K562 (cell line): Measurements from ENCODE around the gene COL5A3. TPM values are rescaled to one million over a fixed set of nuclear protein-coding genes. Genes with fewer than 3 reads are reported as not detected.

Source experiments
- ATAC-seq: fragments of 200-7000 bp; cut with Tn5 transposase; 3 replicates; pipeline ENCODE4 v1.9.1; 2020; ENCODE audit warnings: moderate library complexity
- BruUV-seq: library from RNA; stranded (reverse); fragments of 400-500 nt; replicated peaks from 2 replicates; lab custom pipeline; 2021; lab: Mats Ljungman, UMichigan
- CTCF ChIA-PET: fragments of 300-600 bp; formaldehyde crosslinking; extraction: SDS; loops from one replicate; lab custom pipeline; 2021; ENCODE audit warnings: low intra/inter-chr PET ratio; lab: Yijun Ruan, JAX
- POLR2A ChIA-PET: fragments of 300-600, 350-650 bp; sonication (Branson Sonifier 250); formaldehyde crosslinking; extraction: SDS; loops from one replicate; lab custom pipeline; 2021; ENCODE audit warnings: antibody characterized with exemption, inconsistent platforms; lab: Yijun Ruan, JAX
- DNase-seq, 4 experiments: peaks; one replicate each; pipeline versions ENCODE4 v3.0.0 to v3.0.0-alpha.2; 2011 to 2018; ENCODE audit warnings: low spot score in 3 of 4, mixed read lengths in 3 of 4; ENCODE audit errors: extremely low read depth in 1 of 4
- FAIRE-seq: peaks from 2 replicates; lab custom pipeline; 2011; peaks lifted over from hg19 to GRCh38; lab: Jason Lieb, UNC
- H2AFZ ChIP-seq: 2 replicates; pipeline ENCODE4 v1.6.0; 2011; ENCODE audit warnings: low read depth, low read length, control low read depth, inconsistent platforms
- H3K27ac ChIP-seq: fragments of 200-600 bp; 3 replicates; pipeline ENCODE4 v1.8.0; 2011; ENCODE audit warnings: low read depth, mild to moderate bottlenecking, control low read depth, inconsistent platforms, low read length, moderate library complexity, mixed read lengths; ENCODE audit errors: extremely low read depth
- H3K27me3 ChIP-seq, 2 experiments: fragments of 300-600 bp in 1 of 2; 2 replicates in 1 of 2; 3 replicates in 1 of 2; pipeline versions ENCODE4 v1.6.0 to v1.8.0; 2011; ENCODE audit warnings: inconsistent platforms in 2 of 2, low read length in 2 of 2, mild to moderate bottlenecking in 1 of 2, mixed read lengths in 1 of 2, moderate library complexity in 1 of 2; ENCODE audit not compliant: control insufficient read depth in 2 of 2, insufficient read depth in 2 of 2
- H3K36me3 ChIP-seq: fragments of 300-600 bp; 3 replicates; pipeline ENCODE4 v1.8.0; 2011; ENCODE audit warnings: mild to moderate bottlenecking, low read length, inconsistent platforms; ENCODE audit not compliant: control insufficient read depth, insufficient read depth
- H3K4me1 ChIP-seq, 2 experiments: fragments of 200-600 bp in 1 of 2; replicated peaks in 1 of 2; 2 replicates in 1 of 2; 3 replicates in 1 of 2; pipeline versions ENCODE4 v1.5.1 to v1.8.0; 2011; ENCODE audit warnings: inconsistent platforms in 2 of 2, low read length in 2 of 2, mild to moderate bottlenecking in 1 of 2, mixed read lengths in 1 of 2, moderate library complexity in 1 of 2; ENCODE audit not compliant: control insufficient read depth in 2 of 2, insufficient read depth in 2 of 2
- H3K4me2 ChIP-seq: 2 replicates; pipeline ENCODE4 v1.6.1; 2011; ENCODE audit warnings: low read length, control low read depth, inconsistent platforms, mixed read lengths; ENCODE audit not compliant: insufficient read depth
- H3K4me3 ChIP-seq: fragments of 200-600 bp; sonication (generic), shearing (Covaris generic); 2 replicates; pipeline ENCODE4 v1.5.1; 2016; ENCODE audit warnings: control low read depth, inconsistent platforms
- H3K79me2 ChIP-seq: fragments of 200-600 bp; 3 replicates; pipeline ENCODE4 v1.8.0; 2011; ENCODE audit warnings: low read length, inconsistent platforms; ENCODE audit not compliant: control insufficient read depth, insufficient read depth
- H3K9ac ChIP-seq, 2 experiments: 2 replicates each; pipeline versions ENCODE4 v1.6.0 to v1.6.1; 2011; ENCODE audit warnings: low read depth in 2 of 2, low read length in 2 of 2, control low read depth in 1 of 2, inconsistent platforms in 1 of 2, mild to moderate bottlenecking in 1 of 2, mixed read lengths in 1 of 2; ENCODE audit not compliant: insufficient read depth in 1 of 2
- H3K9me1 ChIP-seq: one replicate; pipeline ENCODE4 v1.6.0; 2011; ENCODE audit warnings: inconsistent platforms, mild to moderate bottlenecking, low read length, moderate library complexity; ENCODE audit not compliant: control insufficient read depth, insufficient read depth
- H3K9me3 ChIP-seq: replicated peaks from 2 replicates; pipeline ENCODE4 v1.5.1; 2011; ENCODE audit warnings: low read depth, low read length, inconsistent platforms; ENCODE audit not compliant: control insufficient read depth, insufficient read depth
- H4K20me1 ChIP-seq: replicated peaks from 2 replicates; pipeline ENCODE4 v1.6.1; 2011; ENCODE audit warnings: low read length, inconsistent platforms, mixed read lengths; ENCODE audit not compliant: control insufficient read depth, insufficient read depth
- BRD9 ChIP-seq: fragments of 450-650 bp; IDR thresholded peaks from 2 replicates; pipeline ENCODE4 v1.6.1; 2018; ENCODE audit warnings: low read depth; ENCODE audit not compliant: partially characterized antibody
- ESRRA ChIP-seq: fragments of 450-650 bp; IDR thresholded peaks from 2 replicates; pipeline ENCODE4 v1.6.1; 2014; ENCODE audit warnings: low read depth, mild to moderate bottlenecking, moderate library complexity, borderline replicate concordance
- HNRNPH1 ChIP-seq: fragments of 200-400 bp; formaldehyde crosslinking; optimal IDR thresholded peaks from 2 replicates; pipeline ENCODE3; 2017; ENCODE audit warnings: low read depth, mild to moderate bottlenecking, low read length, moderate library complexity
- MYBL2 ChIP-seq, 2 experiments: fragments of 450-650 bp in 1 of 2; sonication (generic) in 1 of 2; formaldehyde crosslinking in 1 of 2; IDR thresholded peaks; 2 replicates each; pipeline versions ENCODE4 v1.6.1 to v1.8.1; 2017 to 2022; ENCODE audit warnings: borderline replicate concordance in 1 of 2, inconsistent platforms in 1 of 2, low read depth in 1 of 2, mild to moderate bottlenecking in 1 of 2, missing genetic modification reagents in 1 of 2, moderate library complexity in 1 of 2
- RFX7 ChIP-seq: fragments of 250-450 bp; sonication (Bioruptor Pico); IDR thresholded peaks from 2 replicates; pipeline ENCODE4 v1.5.1; 2021; ENCODE audit warnings: mild to moderate bottlenecking
- SMARCB1 ChIP-seq: IDR thresholded peaks from 2 replicates; pipeline ENCODE4 v1.6.1; 2011; ENCODE audit warnings: improper control_type of control experiment, low read depth; ENCODE audit not compliant: insufficient read length
- TRIM24 ChIP-seq, 2 experiments: fragments of 450-650 bp; IDR thresholded peaks; 2 replicates each; pipeline ENCODE4 v1.6.1; 2016
- ZNF408 ChIP-seq: fragments of 250-450 bp; sonication (Bioruptor Pico); IDR thresholded peaks from 2 replicates; pipeline ENCODE4 v1.4.0; 2020; ENCODE audit warnings: low read depth, mild to moderate bottlenecking, moderate library complexity
- ZNF444 ChIP-seq: fragments of 250-450 bp; sonication (Bioruptor Pico); IDR thresholded peaks from 2 replicates; pipeline ENCODE4 v1.4.0; 2020; ENCODE audit warnings: mild to moderate bottlenecking, moderate library complexity
- WGBS: fragments of 100-300 bp; shearing (Covaris generic); methylation state at CpG from one replicate; pipeline ENCODE4 v1.1.6; 2016; ENCODE audit warnings: low coverage, mixed read lengths; ENCODE audit not compliant: insufficient coverage; ENCODE audit errors: missing lambda C conversion rate; 5-methylcytosine and 5-hydroxymethylcytosine counted together
- in situ Hi-C: fragments of 300-500 bp; cut with MboI; formaldehyde crosslinking; loops from 4 replicates; pipeline ENCODE4 v1.15.0; 2018; ENCODE audit warnings: inconsistent platforms, mixed read lengths
- intact Hi-C: fragments of 100-400 bp; cut with micrococcal nuclease; formaldehyde crosslinking; loops from 2 replicates; pipeline ENCODE4 v1.14.2; 2022
- polyA plus RNA-seq, 8 experiments: library from polyadenylated mRNA; depleted of rRNA in 4 of 8; stranded (reverse) in 5 of 8; unstranded in 3 of 8; fragments of >200 nt; fragmentation: Nextera tagmentation in 2 of 8; fragmentation: Illumina TruSeq in 1 of 8; extraction: Ambion mirVana in 2 of 8; extraction: Trizol in 1 of 8; gene quantifications; 2 replicates each; pipeline versions ENCODE4 v1.2.1 to v1.2.3, GENCODE V29; 2011 to 2014; ENCODE audit warnings: inconsistent platforms in 1 of 8, missing spikeins in 1 of 8
- total RNA-seq, 7 experiments: library from RNA; depleted of rRNA in 6 of 7; stranded (reverse); fragments of >200 nt in 6 of 7; fragmentation: Illumina TruSeq in 2 of 7; extraction: Trizol in 2 of 7; gene quantifications; 2 replicates each; pipeline versions ENCODE4 v1.2.1 to v1.2.3, GENCODE V29; 2011 to 2021; ENCODE audit warnings: low replicate concordance in 1 of 7
- TF ChIP-seq, protein P1 (sequence below): fragments of 450-650 bp; formaldehyde crosslinking; IDR thresholded peaks from 2 replicates; pipeline ENCODE4 v1.4.0; 2022; ENCODE audit warnings: missing genetic modification characterization

Gene COL5A3
- total and polyA plus RNA-seq, 9 of the 15 experiments (the other 6 are each of a cell fraction or from before 2014, with no cell fraction given): 0.01 to 0.02 TPM; not detected in 7

DNA sequence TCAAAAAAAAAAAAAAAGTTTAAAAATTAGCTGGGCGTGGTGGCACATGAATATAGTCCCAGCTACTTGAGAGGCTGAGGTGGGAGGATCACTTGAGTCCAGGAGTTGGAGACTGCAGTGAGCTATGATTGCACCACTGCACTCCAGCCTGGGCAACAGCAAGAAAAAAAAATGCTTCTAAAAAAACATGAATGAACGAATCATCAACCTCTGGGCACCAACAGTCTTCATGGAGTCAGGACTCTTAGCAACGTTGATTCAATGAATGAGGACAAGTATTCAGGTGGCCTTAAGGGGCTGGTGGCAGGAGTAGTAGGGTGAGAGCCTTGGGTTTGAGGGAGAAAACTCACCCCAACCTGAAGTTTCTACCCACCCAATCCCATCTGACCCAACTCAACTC, 53.3 kb downstream of the COL5A3 start:
- no peak for FAIRE-seq
- POLR2A ChIA-PET: interaction anchor here (0.7 kb wide), 1 partner anchor 59 kb away, joined by 3 read pairs; no protein-coding TSS in a partner anchor

More for the DNA sequence above, 53.3 kb downstream of the COL5A3 start:
- Histone ChIP-seq H2AFZ (no peak overlapping the region), H3K27ac (no peak overlapping the region), H3K79me2 (no peaks in the 10 kb centered on the region), H4K20me1 (no peaks in the 10 kb centered on the region), H3K9ac (no peak overlapping the region), H3K36me3 (no peaks in the 10 kb centered on the region), H3K4me3 (no peak overlapping the region), H3K9me1 (no peaks in the 10 kb centered on the region), H3K9me3 (no peaks in the 10 kb centered on the region), H3K4me1 (no peaks in the 10 kb centered on the region; a peak in 1 of 5 replicates), H3K4me2 (no peak overlapping the region), H3K27me3 (peaks cover 5 to 33% of the 10 kb centered on the region in 2 experiments)
- 2% methylated on average over 3 of the region's 3 CpGs for WGBS
- no TSS peak for BruUV-seq
- TF ChIP-seq SMARCB1: no peak
- TF ChIP-seq ZNF408 (CRISPR knock-in tag): no peak
- no peak for TF ChIP-seq HNRNPH1
- TF ChIP-seq, protein P1, sequence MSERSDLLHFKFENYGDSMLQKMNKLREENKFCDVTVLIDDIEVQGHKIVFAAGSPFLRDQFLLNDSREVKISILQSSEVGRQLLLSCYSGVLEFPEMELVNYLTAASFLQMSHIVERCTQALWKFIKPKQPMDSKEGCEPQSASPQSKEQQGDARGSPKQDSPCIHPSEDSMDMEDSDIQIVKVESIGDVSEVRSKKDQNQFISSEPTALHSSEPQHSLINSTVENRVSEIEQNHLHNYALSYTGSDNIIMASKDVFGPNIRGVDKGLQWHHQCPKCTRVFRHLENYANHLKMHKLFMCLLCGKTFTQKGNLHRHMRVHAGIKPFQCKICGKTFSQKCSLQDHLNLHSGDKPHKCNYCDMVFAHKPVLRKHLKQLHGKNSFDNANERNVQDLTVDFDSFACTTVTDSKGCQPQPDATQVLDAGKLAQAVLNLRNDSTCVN (CRISPR knock-in tag): no peak
- no peak for TF ChIP-seq MYBL2 (IDR thresholded peaks at IDR 0.05; ENCODE audit: low read depth)
- TF ChIP-seq MYBL2 (CRISPR knock-in tag; IDR thresholded peaks at IDR 0.05; ENCODE audit: borderline replicate concordance): no peak
- TF ChIP-seq BRD9: no peak
- no peak for TF ChIP-seq ESRRA
- TF ChIP-seq TRIM24 (IDR thresholded peaks at IDR 0.05): no peak
- TF ChIP-seq ZNF444 (CRISPR knock-in tag): no peak
- TF ChIP-seq RFX7 (CRISPR knock-in tag): no peak
- intact Hi-C loops: no loop called here
- no peak for DNase-seq
- no peak for ATAC-seq
- in situ Hi-C loops: no loop called here
- CTCF ChIA-PET: no interaction called here
